PC-3 (cell line): Measurements from ENCODE around the gene OVCA2. TPM values are rescaled to one million over a fixed set of nuclear protein-coding genes. Genes with fewer than 3 reads are reported as not detected.

ENCODE experiments used
- ATAC-seq: fragments of 200-7000 bp; cut with Tn5 transposase; 2 replicates; pipeline ENCODE4 v1.9.1; 2020; ENCODE audit warnings: mild to moderate bottlenecking, moderate library complexity
- BruUV-seq: library from RNA; stranded (reverse); fragments of 400-500 nt; replicated peaks from 2 replicates; lab custom pipeline; 2021; lab: Mats Ljungman, UMichigan
- CTCF ChIA-PET: fragments of 300-600 bp; sonication (Branson Sonifier 250); formaldehyde crosslinking; loops from one replicate; lab custom pipeline; 2022; ENCODE audit warnings: antibody characterized with exemption; lab: Charles Lee
- POLR2A ChIA-PET: fragments of 300-600 bp; sonication (Branson Sonifier 250); formaldehyde crosslinking; loops from one replicate; lab custom pipeline; 2022; ENCODE audit warnings: antibody characterized with exemption; ENCODE audit not compliant: unreplicated experiment; lab: Charles Lee
- DNase-seq: peaks from one replicate; pipeline ENCODE4 v3.0.0-alpha.2; 2015
- H2AFZ ChIP-seq: fragments of 300-600 bp; sonication (generic); 2 replicates; pipeline ENCODE4 v1.6.0; 2016; ENCODE audit warnings: antibody characterized with exemption, low read length
- H3F3A ChIP-seq: fragments of 300-600 bp; sonication (generic); one replicate; pipeline ENCODE4 v1.6.0; 2017; ENCODE audit warnings: antibody characterized with exemption, low read length, control low read depth, mild to moderate bottlenecking; ENCODE audit not compliant: unreplicated experiment
- H3K27ac ChIP-seq: fragments of 300-600 bp; sonication (generic); 2 replicates; pipeline ENCODE4 v1.5.1; 2016; ENCODE audit warnings: mild to moderate bottlenecking, low read length
- H3K27me3 ChIP-seq: fragments of 300-600 bp; sonication (generic); 2 replicates; pipeline ENCODE4 v1.6.1; 2016; ENCODE audit warnings: low read length, mixed read lengths
- H3K36me3 ChIP-seq: fragments of 300-600 bp; sonication (generic); 2 replicates; pipeline ENCODE4 v1.6.1; 2016; ENCODE audit warnings: low read depth, mixed run types, low read length, mixed read lengths
- H3K4me1 ChIP-seq: fragments of 300-600 bp; sonication (generic); 2 replicates; pipeline ENCODE4 v1.5.1; 2016; ENCODE audit warnings: low read length; ENCODE audit not compliant: insufficient read depth
- H3K4me2 ChIP-seq: fragments of 300-600 bp; sonication (generic); 2 replicates; pipeline ENCODE4 v1.6.0; 2016; ENCODE audit warnings: low read length
- H3K4me3 ChIP-seq: fragments of 300-600 bp; sonication (generic); 2 replicates; pipeline ENCODE4 v1.5.1; 2016; ENCODE audit warnings: mild to moderate bottlenecking, low read length, mixed read lengths
- H3K79me2 ChIP-seq: fragments of 300-600 bp; sonication (generic); 2 replicates; pipeline ENCODE4 v1.6.1; 2017; ENCODE audit warnings: low read length, mixed read lengths
- H3K9ac ChIP-seq: fragments of 300-600 bp; sonication (generic); 2 replicates; pipeline ENCODE4 v1.6.0; 2016; ENCODE audit warnings: mild to moderate bottlenecking, low read length
- H3K9me2 ChIP-seq: fragments of 300-600 bp; sonication (generic); replicated peaks from 2 replicates; pipeline ENCODE4 v1.6.1; 2016; ENCODE audit warnings: mixed run types, low read length, mixed read lengths
- H3K9me3 ChIP-seq: fragments of 300-600 bp; sonication (generic); 2 replicates; pipeline ENCODE4 v1.6.1; 2016; ENCODE audit warnings: low read length, mixed read lengths
- H4K20me1 ChIP-seq: fragments of 300-600 bp; sonication (generic); 2 replicates; pipeline ENCODE4 v1.6.1; 2016; ENCODE audit warnings: low read length, mixed read lengths
- CTCF ChIP-seq: fragments of 300-600 bp; sonication (generic); conservative IDR thresholded peaks from 2 replicates; pipeline ENCODE4 v1.5.1; 2017; ENCODE audit warnings: antibody characterized with exemption, low read depth, mild to moderate bottlenecking, low read length
- EZH2 ChIP-seq: fragments of 300-600 bp; sonication (generic); IDR thresholded peaks from one replicate; pipeline ENCODE4 v1.6.1; 2017; ENCODE audit warnings: antibody characterized with exemption, mild to moderate bottlenecking, low read length; ENCODE audit not compliant: unreplicated experiment
- EZH2phosphoT487 ChIP-seq: fragments of 300-600 bp; sonication (generic); IDR thresholded peaks from 2 replicates; pipeline ENCODE4 v1.6.1; 2018; ENCODE audit warnings: mild to moderate bottlenecking, antibody characterized with exemption, low read length, borderline replicate concordance
- intact Hi-C: fragments of 100-400 bp; cut with micrococcal nuclease; formaldehyde crosslinking; loops from 2 replicates; pipeline ENCODE4 v1.9.0; 2023
- total RNA-seq: library from RNA; depleted of rRNA; stranded (reverse); fragments of >200 nt; gene quantifications from 2 replicates; pipeline ENCODE4 v1.2.3, GENCODE V29; 2014

The OVCA2 gene
- total RNA-seq, 1 experiment from 2014 or later = 58.6 TPM

GRCh38 chr17:2081564-2081963, 39.7 kb downstream of the OVCA2 start:
- H3K79me2 ChIP-seq = no peaks in the 10 kb centered on the region
- peak overlapping the region; percentile 41 for H3K9ac ChIP-seq
- no peak for TF ChIP-seq EZH2phosphoT487
- TF ChIP-seq CTCF = no peak
- TF ChIP-seq EZH2 = no peak
- ATAC-seq (peak; percentile 88), DNase-seq (peak; percentile 84)
- no peak overlapping the region for H2AFZ ChIP-seq
- H3K27ac ChIP-seq = peak overlapping the region; percentile 86
- no peak overlapping the region for H3K4me3 ChIP-seq
- ChIA-PET CTCF (interaction anchor here (0.6 to 0.7 kb wide), 3 partner anchors 27 to 195 kb away, joined by 3 read pairs; no protein-coding TSS in a partner anchor), POLR2A (interaction anchor here (0.8 kb wide), 1 partner anchor 13 kb away, joined by 3 read pairs; no protein-coding TSS in a partner anchor)
- intact Hi-C loops = loop anchor here (10.0 kb wide), 1 partner anchor 93 kb away; no protein-coding TSS in a partner anchor
- H3F3A ChIP-seq = no peaks in the 10 kb centered on the region
- H3K36me3 ChIP-seq = no peaks in the 10 kb centered on the region
- no peaks in the 10 kb centered on the region for H3K9me2 ChIP-seq
- H4K20me1 ChIP-seq = no peaks in the 10 kb centered on the region
- peak overlapping the region; percentile 56 for H3K4me2 ChIP-seq
- BruUV-seq = no TSS peak
- H3K9me3 ChIP-seq = no peaks in the 10 kb centered on the region
- peaks cover 47% of the 10 kb centered on the region for H3K4me1 ChIP-seq
- H3K27me3 ChIP-seq = no peaks in the 10 kb centered on the region

- POLR2A ChIA-PET = interaction anchor here (0.5 to 0.8 kb wide), 2 partner anchors 13 to 15 kb away, joined by 3 read pairs; no protein-coding TSS in a partner anchor
- peaks cover 47% of the 10 kb centered on the region for H3K4me1 ChIP-seq
- no peaks in the 10 kb centered on the region for H4K20me1 ChIP-seq
- intact Hi-C loops = loop anchor here (10.0 kb wide), 1 partner anchor 93 kb away; no protein-coding TSS in a partner anchor
- CTCF ChIA-PET = interaction anchor here (0.6 to 0.7 kb wide), 2 partner anchors 28 to 194 kb away, joined by 3 read pairs; no protein-coding TSS in a partner anchor
- no peaks in the 10 kb centered on the region for H3K9me3 ChIP-seq
- H3F3A ChIP-seq = no peaks in the 10 kb centered on the region
- DNase-seq (no peak), ATAC-seq (no peak)
- no peaks in the 10 kb centered on the region for H3K79me2 ChIP-seq
- H3K4me2 ChIP-seq = peak overlapping the region; percentile 5; the same call in 1 of the 2 replicates
- peak overlapping the region; percentile 41 for H3K9ac ChIP-seq
- no TSS peak for BruUV-seq
- no peaks in the 10 kb centered on the region for H3K27me3 ChIP-seq
- no peak overlapping the region for H3K4me3 ChIP-seq
- H3K9me2 ChIP-seq = no peaks in the 10 kb centered on the region
- no peak overlapping the region for H2AFZ ChIP-seq
- H3K27ac ChIP-seq = peak overlapping the region; percentile 86
- H3K36me3 ChIP-seq = no peaks in the 10 kb centered on the region
- TF ChIP-seq EZH2phosphoT487 = no peak
- TF ChIP-seq EZH2 = no peak
- TF ChIP-seq CTCF = no peak
Observed at GRCh38 chr17:2082003-2082781, 40.4 kb downstream of the OVCA2 start.

- ChIA-PET POLR2A (no interaction called here), CTCF (interaction anchor here (0.5 kb wide), 1 partner anchor 90 kb away, joined by 3 read pairs; no protein-coding TSS in a partner anchor)
- Histone ChIP-seq H3K9ac (peak overlapping the region; percentile 68), H3K4me1 (peaks cover 47% of the 10 kb centered on the region), H3K9me2 (no peaks in the 10 kb centered on the region), H3K4me3 (no peak overlapping the region), H3K27me3 (no peaks in the 10 kb centered on the region), H2AFZ (no peak overlapping the region), H3K4me2 (peak overlapping the region; percentile 53), H3K27ac (peak overlapping the region; percentile 94), H3K9me3 (no peaks in the 10 kb centered on the region), H3K36me3 (no peaks in the 10 kb centered on the region), H3F3A (no peaks in the 10 kb centered on the region), H3K79me2 (no peaks in the 10 kb centered on the region), H4K20me1 (no peaks in the 10 kb centered on the region)
- intact Hi-C loops = loop anchor here (10.0 kb wide), 1 partner anchor 91 kb away; no protein-coding TSS in a partner anchor
- no TSS peak for BruUV-seq
- no peak for TF ChIP-seq EZH2
- TF ChIP-seq CTCF = no peak
- no peak for TF ChIP-seq EZH2phosphoT487
- no peak for DNase-seq
- ATAC-seq = no peak
Observed at GRCh38 chr17:2083613-2084035, 41.8 kb downstream of the OVCA2 start.
